ENCODE data around the gene PDE6D. TPM values are rescaled to one million over a fixed set of nuclear protein-coding genes. Genes with fewer than 3 reads are reported as not detected.

The PDE6D gene
- total and polyA plus RNA-seq, 2 of the 13 experiments (the other 11 are each of a cell fraction or from before 2014, with no cell fraction given), result 14.1 to 23.2 TPM

- TF ChIP-seq ZNF362 (CRISPR knock-in tag; IDR thresholded peaks at IDR 0.05; ENCODE audit: borderline replicate concordance) (no peak), TBX3 (IDR thresholded peaks at IDR 0.05; ENCODE audit: borderline replicate concordance) (0 out of 2 replicates have a peak, but pooled peaks have one; percentile 26), HNRNPL (IDR thresholded peaks at IDR 0.05; ENCODE audit: low read depth, low read length) (peak; percentile 90; the same call in 1 of the 2 replicates), BRD4 (CRISPR knock-in tag; IDR thresholded peaks at IDR 0.05) (no peak), ZFP41 (CRISPR knock-in tag; IDR thresholded peaks at IDR 0.05; ENCODE audit: borderline replicate concordance) (0 out of 2 replicates have a peak, but pooled peaks have one; percentile 20), MATR3 (CRISPR knock-in tag; IDR thresholded peaks at IDR 0.05) (no peak), ZNF878 (CRISPR knock-in tag; IDR thresholded peaks at IDR 0.05) (no peak), HDAC1 (CRISPR knock-in tag; IDR thresholded peaks at IDR 0.05) (peak; percentile 34; the same call in 1 of the 2 replicates), KDM4B (CRISPR knock-in tag; IDR thresholded peaks at IDR 0.05) (no peak), SYNCRIP (IDR thresholded peaks at IDR 0.05; ENCODE audit: insufficient read depth, low read depth, low read length) (no peak), SSRP1 (CRISPR knock-in tag; IDR thresholded peaks at IDR 0.05) (no peak), SMAD9 (CRISPR knock-in tag; IDR thresholded peaks at IDR 0.05) (no peak), KDM6A (CRISPR knock-in tag; IDR thresholded peaks at IDR 0.05; ENCODE audit: low read depth) (no peak), WIZ (CRISPR knock-in tag; IDR thresholded peaks at IDR 0.05) (no peak), ZNF597 (CRISPR knock-in tag; IDR thresholded peaks at IDR 0.05) (no peak), GABPA (IDR thresholded peaks at IDR 0.05; ENCODE audit: low read depth, low read length) (no peak), GABPA (CRISPR knock-in tag; IDR thresholded peaks at IDR 0.05; ENCODE audit: low read depth) (no peak), PCBP2 (optimal IDR thresholded peaks at IDR 0.05; ENCODE audit: low read depth, low read length, poor library complexity, severe bottlenecking) (no peak), LBX2 (CRISPR knock-in tag; IDR thresholded peaks at IDR 0.05; ENCODE audit: borderline replicate concordance) (no peak), IRF9 (CRISPR knock-in tag; IDR thresholded peaks at IDR 0.05; ENCODE audit: borderline replicate concordance) (peak; percentile 54; the same call in 1 of the 2 replicates), CHCHD3 (CRISPR knock-in tag; IDR thresholded peaks at IDR 0.05) (no peak), ZHX1 (CRISPR knock-in tag; IDR thresholded peaks at IDR 0.05; ENCODE audit: low read depth) (peak; percentile 67; the same call in 1 of the 2 replicates), NAIF1 (CRISPR knock-in tag; IDR thresholded peaks at IDR 0.05; ENCODE audit: borderline replicate concordance) (no peak), ZNF138 (CRISPR knock-in tag; IDR thresholded peaks at IDR 0.05; ENCODE audit: low read depth) (no peak)
Observed at GRCh38 chr2:231685349-231686191, 95.5 kb downstream of the PDE6D start (continued).
